GM13977 (cell line): ENCODE results near the gene CPEB3.

Experiments used
- DNase-seq: peaks from one replicate; pipeline ENCODE4 v3.0.0; 2012; ENCODE audit warnings: low spot score
- in situ Hi-C: fragments of 300-500 bp; cut with MboI; formaldehyde crosslinking; loops from one replicate; pipeline ENCODE4 v1.12.0; 2022; ENCODE audit warnings: low sequenced_read_pairs, low pct_unique_long_range_greater_than_20kb, mixed read lengths, inconsistent platforms; ENCODE audit not compliant: unreplicated experiment
- TF ChIP-seq, protein P1 (sequence below): IDR thresholded peaks from 2 replicates; pipeline ENCODE4 v1.5.1; 2012; ENCODE audit warnings: mild to moderate bottlenecking, control low read depth; ENCODE audit not compliant: insufficient read depth; ENCODE audit errors: extremely low read depth, missing control alignments

Gene CPEB3

DNA sequence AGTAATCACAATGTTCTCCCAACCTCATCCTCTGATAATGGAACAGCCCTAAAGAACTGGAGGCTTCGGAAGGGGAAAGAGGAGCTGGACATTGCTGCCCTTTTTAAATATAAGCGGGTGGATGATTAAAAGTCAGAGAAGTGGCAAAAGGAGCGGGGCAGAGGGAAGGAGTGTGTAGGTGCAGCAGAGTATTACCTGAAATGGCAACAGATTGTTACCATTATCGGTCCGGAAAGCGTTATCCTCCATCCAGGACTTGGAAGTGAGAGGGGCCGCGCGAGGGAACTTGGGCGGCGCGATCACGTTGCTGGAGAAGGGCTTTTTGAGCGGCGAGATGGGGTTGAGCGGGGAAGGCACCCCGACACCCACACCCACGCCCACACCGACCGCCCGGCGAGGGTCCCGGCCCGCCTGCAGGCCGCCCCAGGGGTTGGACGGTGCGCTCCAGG lies 51.7 kb downstream of the CPEB3 start:
- in situ Hi-C loops, result no loop called here
- no peak for DNase-seq

DNA sequence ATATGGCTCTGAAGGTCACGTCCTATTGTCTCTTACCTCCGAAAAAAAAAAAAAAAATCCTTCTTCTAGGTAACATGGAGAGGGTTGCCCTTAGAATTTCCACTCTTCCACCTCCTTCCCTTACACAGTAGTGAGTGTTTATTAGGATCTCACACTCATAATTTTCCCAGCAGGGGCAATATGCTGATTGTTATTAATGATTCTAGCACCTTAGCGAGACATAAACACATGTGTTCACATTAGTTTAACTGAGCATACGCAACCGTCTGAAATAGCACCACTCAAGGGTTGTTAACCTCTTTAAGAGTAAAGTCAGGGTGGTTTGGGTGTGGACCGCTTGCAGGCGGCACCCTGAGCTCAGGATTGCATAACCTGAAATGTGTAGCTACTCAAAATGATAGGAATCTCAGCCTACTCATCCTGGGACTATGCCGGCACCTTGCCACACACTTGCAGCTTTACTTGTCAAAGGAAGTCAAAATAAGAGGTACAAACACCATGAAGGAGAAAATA lies 52.2 kb downstream of the CPEB3 start:
- in situ Hi-C loops, result no loop called here
- TF ChIP-seq, protein P1, sequence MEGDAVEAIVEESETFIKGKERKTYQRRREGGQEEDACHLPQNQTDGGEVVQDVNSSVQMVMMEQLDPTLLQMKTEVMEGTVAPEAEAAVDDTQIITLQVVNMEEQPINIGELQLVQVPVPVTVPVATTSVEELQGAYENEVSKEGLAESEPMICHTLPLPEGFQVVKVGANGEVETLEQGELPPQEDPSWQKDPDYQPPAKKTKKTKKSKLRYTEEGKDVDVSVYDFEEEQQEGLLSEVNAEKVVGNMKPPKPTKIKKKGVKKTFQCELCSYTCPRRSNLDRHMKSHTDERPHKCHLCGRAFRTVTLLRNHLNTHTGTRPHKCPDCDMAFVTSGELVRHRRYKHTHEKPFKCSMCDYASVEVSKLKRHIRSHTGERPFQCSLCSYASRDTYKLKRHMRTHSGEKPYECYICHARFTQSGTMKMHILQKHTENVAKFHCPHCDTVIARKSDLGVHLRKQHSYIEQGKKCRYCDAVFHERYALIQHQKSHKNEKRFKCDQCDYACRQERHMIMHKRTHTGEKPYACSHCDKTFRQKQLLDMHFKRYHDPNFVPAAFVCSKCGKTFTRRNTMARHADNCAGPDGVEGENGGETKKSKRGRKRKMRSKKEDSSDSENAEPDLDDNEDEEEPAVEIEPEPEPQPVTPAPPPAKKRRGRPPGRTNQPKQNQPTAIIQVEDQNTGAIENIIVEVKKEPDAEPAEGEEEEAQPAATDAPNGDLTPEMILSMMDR, result no peak
- DNase-seq, result no peak

More for the DNA sequence above, 51.7 kb downstream of the CPEB3 start:
- TF ChIP-seq, protein P1, result no peak

DNA sequence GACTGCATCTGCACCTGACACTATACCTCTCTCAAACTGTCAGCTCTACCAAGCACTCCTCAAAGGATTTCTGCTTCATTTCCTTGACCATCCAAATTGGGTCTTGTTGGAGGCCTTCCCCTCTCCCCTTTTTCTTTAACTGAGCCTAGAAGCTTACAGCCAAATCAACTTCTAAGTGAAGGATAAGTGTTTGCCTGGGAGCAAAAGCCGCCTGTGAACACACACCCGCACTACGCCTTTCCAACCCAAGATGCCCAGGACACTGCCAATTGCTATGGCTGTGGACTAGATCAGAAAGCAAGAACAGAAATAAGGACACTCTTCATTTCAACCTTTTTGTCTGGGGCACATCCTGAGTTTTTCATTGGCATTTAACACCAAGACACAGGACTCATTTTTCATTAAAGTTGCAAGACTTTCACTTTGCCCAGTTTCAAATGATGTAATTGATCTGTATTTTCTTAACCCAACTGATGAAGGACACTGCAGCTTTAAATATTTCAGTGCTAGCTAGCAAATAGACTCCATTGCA lies 52.8 kb downstream of the CPEB3 start:
- in situ Hi-C loops, result no loop called here
- DNase-seq, result no peak
- TF ChIP-seq, protein P1, result no peak

- DNase-seq, result no peak
- TF ChIP-seq, protein P1, result no peak
- in situ Hi-C loops, result no loop called here
These were observed 59.7 kb downstream of the CPEB3 start for GRCh38 chr10:92231196-92231595.

- DNase-seq, result no peak
- in situ Hi-C loops, result no loop called here
- TF ChIP-seq, protein P1, result no peak
These were observed 68.1 kb downstream of the CPEB3 start for GRCh38 chr10:92222603-92223262.

DNA sequence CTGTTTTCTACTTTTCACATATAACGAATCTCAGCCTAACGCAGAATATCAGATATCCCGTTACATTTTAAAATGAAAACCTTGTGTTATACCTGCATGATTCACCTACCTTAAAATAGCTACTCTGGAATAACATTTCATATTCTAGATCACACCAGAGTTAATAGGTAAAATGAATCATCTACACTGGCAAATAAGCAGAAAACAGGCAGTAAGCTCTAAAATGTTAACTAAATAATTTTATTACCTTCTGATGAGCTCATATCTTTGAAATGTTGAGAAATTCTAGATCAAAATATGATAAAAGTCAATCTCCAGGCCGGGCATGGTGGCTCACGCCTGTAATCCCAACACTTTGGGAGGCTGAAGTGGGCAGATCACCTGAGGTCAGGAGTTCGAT lies 71.3 kb downstream of the CPEB3 start:
- TF ChIP-seq, protein P1, result no peak
- in situ Hi-C loops, result no loop called here

More for the DNA sequence above, 71.3 kb downstream of the CPEB3 start:
- DNase-seq, result no peak
